Gastroesophageal sphincter (tissue), 3 donors: ENCODE data around the gene COG5.

ENCODE experiments used
- CTCF ChIP-seq, 4 experiments: fragments of 200-600 bp in 2 of 4; fragments of 450-650 bp in 2 of 4; sonication (generic) in 1 of 4; IDR thresholded peaks; one replicate each; pipeline ENCODE4 v1.5.1; 2017 to 2019; ENCODE audit warnings: antibody characterized with exemption in 4 of 4, mild to moderate bottlenecking in 2 of 4, moderate library complexity in 2 of 4
- EP300 ChIP-seq: sonication (generic); formaldehyde crosslinking; IDR thresholded peaks from one replicate; pipeline ENCODE4 v1.6.1; 2017; ENCODE audit warnings: antibody characterized with exemption, mild to moderate bottlenecking
- POLR2A ChIP-seq, 2 donors: fragments of 450-650 bp; IDR thresholded peaks; one replicate each; pipeline ENCODE4 v1.6.1; 2017; ENCODE audit warnings: antibody characterized with exemption in 2 of 2, mild to moderate bottlenecking in 2 of 2, moderate library complexity in 1 of 2
- POLR2AphosphoS5 ChIP-seq: sonication (generic); formaldehyde crosslinking; IDR thresholded peaks from one replicate; pipeline ENCODE4 v1.6.1; 2017; ENCODE audit warnings: antibody characterized with exemption

GRCh38 chr7:107196834-107197610 is 366.7 kb downstream of the COG5 start:
- TF ChIP-seq CTCF (IDR thresholded peaks at IDR 0.05) (no peak), POLR2A (IDR thresholded peaks at IDR 0.05) (no peak), EP300 (no peak), POLR2AphosphoS5 (no peak)
